GM18861 (cell line): ENCODE measurements around the gene ADARB2.
"Not testable (repeated sequence)": the region's sequence is repeated elsewhere in the genome, so short reads cannot be mapped to it uniquely, and the experiment has no call there.

Source experiments
- ATAC-seq: cut with Tn5 transposase; IDR thresholded peaks from one replicate; pipeline ENCODE4 v1.9.1; 2021; ENCODE audit not compliant: unreplicated experiment

ADARB2 gene

GRCh38 chr10:1617376-1618317, 119.7 kb downstream of the ADARB2 start:
- not testable (repeated sequence) for ATAC-seq

GRCh38 chr10:1616701-1617100, 120.6 kb downstream of the ADARB2 start:
- not testable (repeated sequence) for ATAC-seq

GRCh38 chr10:1615186-1615954, 122.0 kb downstream of the ADARB2 start:
- no peak for ATAC-seq

- no peak for ATAC-seq
Measured at GRCh38 chr10:1613511-1613910, 123.8 kb downstream of the ADARB2 start.

GRCh38 chr10:1612908-1613307, 124.4 kb downstream of the ADARB2 start:
- no peak for ATAC-seq

GRCh38 chr10:1611936-1612550, 125.3 kb downstream of the ADARB2 start:
- no peak for ATAC-seq

GRCh38 chr10:1610986-1611770, 126.1 kb downstream of the ADARB2 start:
- no peak for ATAC-seq

- no peak for ATAC-seq
Measured at GRCh38 chr10:1609648-1609970, 127.7 kb downstream of the ADARB2 start.

GRCh38 chr10:1608851-1609647, 128.3 kb downstream of the ADARB2 start:
- no peak for ATAC-seq

GRCh38 chr10:1608408-1608807, 128.9 kb downstream of the ADARB2 start:
- no peak for ATAC-seq

GRCh38 chr10:1607466-1607865, 129.9 kb downstream of the ADARB2 start:
- ATAC-seq: no peak

GRCh38 chr10:1605999-1606940, 131.1 kb downstream of the ADARB2 start:
- ATAC-seq: no peak

- ATAC-seq: no peak
Measured at GRCh38 chr10:1605121-1605520, 132.2 kb downstream of the ADARB2 start.

GRCh38 chr10:1604246-1604645, 133.1 kb downstream of the ADARB2 start:
- ATAC-seq: no peak

- no peak for ATAC-seq
Measured at GRCh38 chr10:1603181-1603580, 134.1 kb downstream of the ADARB2 start.

- no peak for ATAC-seq
Measured at GRCh38 chr10:1602037-1602484, 135.3 kb downstream of the ADARB2 start.

GRCh38 chr10:1601406-1601805, 135.9 kb downstream of the ADARB2 start:
- no peak for ATAC-seq

- ATAC-seq: no peak
Measured at GRCh38 chr10:1600861-1601260, 136.5 kb downstream of the ADARB2 start.
